Stimulated activated CD8-positive, alpha-beta memory T cell treated with anti-CD3 and anti-CD28 coated beads, Interleukin-7, amount 100 ng/mL, for 24 hours (primary cell): ENCODE data around the gene MINDY4.
"Not testable (repeated sequence)": the region's sequence is repeated elsewhere in the genome, so short reads cannot be mapped to it uniquely, and the experiment has no call there.

Experiments
- DNase-seq: peaks from one replicate; pipeline ENCODE4 v3.0.0-alpha.2; 2020; ENCODE audit warnings: low read depth

Gene MINDY4

GRCh38 chr7:30804078-30804661, 33.0 kb downstream of the MINDY4 start:
- no peak for DNase-seq

GRCh38 chr7:30805081-30805691, 34.0 kb downstream of the MINDY4 start:
- DNase-seq = no peak

GRCh38 chr7:30805931-30806330, 34.7 kb downstream of the MINDY4 start:
- DNase-seq = no peak

- not testable (repeated sequence) for DNase-seq
Observed at GRCh38 chr7:30807477-30807876, 36.3 kb downstream of the MINDY4 start.

GRCh38 chr7:30807941-30808340, 36.7 kb downstream of the MINDY4 start:
- DNase-seq = not testable (repeated sequence)

GRCh38 chr7:30810986-30811385, 39.8 kb downstream of the MINDY4 start:
- DNase-seq = no peak

GRCh38 chr7:30812676-30813075, 41.5 kb downstream of the MINDY4 start:
- DNase-seq = no peak

GRCh38 chr7:30813466-30813865, 42.2 kb downstream of the MINDY4 start:
- DNase-seq = no peak

GRCh38 chr7:30814700-30815387, 43.6 kb downstream of the MINDY4 start:
- DNase-seq = no peak

GRCh38 chr7:30815388-30815854, 44.2 kb downstream of the MINDY4 start:
- DNase-seq = no peak

GRCh38 chr7:30815951-30816644, 44.9 kb downstream of the MINDY4 start:
- no peak for DNase-seq

- DNase-seq = no peak
Observed at GRCh38 chr7:30816645-30817370, 45.6 kb downstream of the MINDY4 start.

GRCh38 chr7:30817371-30817767, 46.2 kb downstream of the MINDY4 start:
- DNase-seq = no peak

GRCh38 chr7:30824821-30825720, 53.9 kb downstream of the MINDY4 start:
- DNase-seq = no peak

- DNase-seq = no peak
Observed at GRCh38 chr7:30826181-30826580, 55.0 kb downstream of the MINDY4 start.

- DNase-seq = no peak
Observed at GRCh38 chr7:30828591-30828990, 57.4 kb downstream of the MINDY4 start.

- no peak for DNase-seq
Observed at GRCh38 chr7:30829471-30829870, 58.3 kb downstream of the MINDY4 start.

GRCh38 chr7:30831227-30831626, 60.0 kb downstream of the MINDY4 start:
- DNase-seq = no peak

GRCh38 chr7:30831936-30832335, 60.7 kb downstream of the MINDY4 start:
- no peak for DNase-seq

- DNase-seq = not testable (repeated sequence)
Observed at GRCh38 chr7:30834017-30834674, 62.9 kb downstream of the MINDY4 start.
